Measurements from ENCODE around the gene ACADVL. TPM values are rescaled to one million over a fixed set of nuclear protein-coding genes. Genes with fewer than 3 reads are reported as not detected.

ACADVL gene
- total RNA-seq, 4 donors from 2014 or later, result 250 to 662 (median 544) TPM

- DNase-seq (ENCODE audit: extremely low spot score), result no peak
- WGBS, result 67% methylated on average over 3 of the region's 7 CpGs
- H3K4me1 ChIP-seq, result peaks cover 42 to 54% (median 50%) of the 10 kb centered on the region in 4 donors
- peak overlapping the region in 1 of 4 donors; percentile 44 for H3K27ac ChIP-seq (replicated peaks in 1 of 4)
- peaks cover 34 to 75% (median 69%) of the 10 kb centered on the region in 4 donors for H3K36me3 ChIP-seq
- H3K27me3 ChIP-seq, result no peaks in the 10 kb centered on the region
- no peak overlapping the region for H3K4me3 ChIP-seq
- TF ChIP-seq EP300 (IDR thresholded peaks at IDR 0.05), result no peak
- no peak for TF ChIP-seq CTCF (IDR thresholded peaks at IDR 0.05)
- TF ChIP-seq POLR2AphosphoS5 (IDR thresholded peaks at IDR 0.05), result no peak
- no peak for TF ChIP-seq POLR2A (IDR thresholded peaks at IDR 0.05; ENCODE audit: low read depth)
- H3K9me3 ChIP-seq, result no peaks in the 10 kb centered on the region
- intact Hi-C loops (cut with DNase I), result no loop called here
Observed at GRCh38 chr17:7222972-7223292, 3.2 kb downstream of the ACADVL start.

GRCh38 chr17:7223375-7223774, 3.6 kb downstream of the ACADVL start:
- Histone ChIP-seq H3K4me3 (no peak overlapping the region), H3K27ac (replicated peaks in 1 of 4) (peak overlapping the region in 1 of 4 donors; percentile 44), H3K36me3 (peaks cover 34 to 80% (median 73%) of the 10 kb centered on the region in 4 donors), H3K9me3 (no peaks in the 10 kb centered on the region), H3K27me3 (no peaks in the 10 kb centered on the region), H3K4me1 (peaks cover 38 to 50% (median 47%) of the 10 kb centered on the region in 4 donors)
- 80% methylated on average over 2 of the region's 4 CpGs for WGBS
- TF ChIP-seq EP300 (IDR thresholded peaks at IDR 0.05) (no peak), CTCF (IDR thresholded peaks at IDR 0.05) (no peak), POLR2AphosphoS5 (IDR thresholded peaks at IDR 0.05) (no peak), POLR2A (IDR thresholded peaks at IDR 0.05; ENCODE audit: low read depth) (no peak)
- no peak for DNase-seq (ENCODE audit: extremely low spot score)
- intact Hi-C loops (cut with DNase I), result no loop called here

- Histone ChIP-seq H3K27ac (replicated peaks in 1 of 4) (peak overlapping the region in 3 of 4 donors; percentile 49 to 63 (median 56)), H3K36me3 (peaks cover 37 to 87% (median 81%) of the 10 kb centered on the region in 4 donors), H3K27me3 (no peaks in the 10 kb centered on the region), H3K9me3 (no peaks in the 10 kb centered on the region), H3K4me1 (peaks cover 30 to 43% (median 39%) of the 10 kb centered on the region in 4 donors), H3K4me3 (no peak overlapping the region)
- TF ChIP-seq POLR2AphosphoS5 (IDR thresholded peaks at IDR 0.05) (no peak), EP300 (IDR thresholded peaks at IDR 0.05) (no peak), CTCF (IDR thresholded peaks at IDR 0.05) (no peak), POLR2A (IDR thresholded peaks at IDR 0.05; ENCODE audit: low read depth) (no peak)
- intact Hi-C loops (cut with DNase I), result no loop called here
- DNase-seq (ENCODE audit: extremely low spot score), result no peak
- 82% methylated on average over 10 of the region's 10 CpGs for WGBS
Observed at GRCh38 chr17:7224110-7224509, 4.4 kb downstream of the ACADVL start.

- peaks cover 29 to 38% (median 37%) of the 10 kb centered on the region in 4 donors for H3K4me1 ChIP-seq
- no peak for DNase-seq (ENCODE audit: extremely low spot score)
- 76% methylated on average over 6 of the region's 15 CpGs for WGBS
- H3K27me3 ChIP-seq, result no peaks in the 10 kb centered on the region
- no peak overlapping the region for H3K4me3 ChIP-seq
- no peak for TF ChIP-seq CTCF (IDR thresholded peaks at IDR 0.05)
- no peak for TF ChIP-seq POLR2AphosphoS5 (IDR thresholded peaks at IDR 0.05)
- no peak for TF ChIP-seq EP300 (IDR thresholded peaks at IDR 0.05)
- TF ChIP-seq POLR2A (IDR thresholded peaks at IDR 0.05; ENCODE audit: low read depth), result no peak
- intact Hi-C loops (cut with DNase I), result no loop called here
- H3K36me3 ChIP-seq, result peaks cover 42 to 93% (median 86%) of the 10 kb centered on the region in 4 donors
- H3K27ac ChIP-seq (replicated peaks in 1 of 4), result peak overlapping the region; percentile 49 to 63 (median 56)
- H3K9me3 ChIP-seq, result no peaks in the 10 kb centered on the region
Observed at GRCh38 chr17:7224661-7225111, 4.9 kb downstream of the ACADVL start.

Data from esophagus muscularis mucosa (tissue), 4 donors.